Testis (tissue), 2 donors: ENCODE results near the gene TBCD.

Experiments
- POLR2A ChIP-seq: fragments of 450-650 bp; IDR thresholded peaks from one replicate; pipeline ENCODE4 v1.6.1; 2017; ENCODE audit warnings: antibody characterized with exemption, mild to moderate bottlenecking, moderate library complexity
- TF ChIP-seq, protein P1 (sequence below), 3 experiments: fragments of 450-650 bp in 2 of 3; fragments of 200-600 bp in 1 of 3; sonication (generic) in 1 of 3; IDR thresholded peaks; one replicate each; pipeline ENCODE4 v1.5.1; 2016 to 2019; ENCODE audit warnings: antibody characterized with exemption in 3 of 3, mild to moderate bottlenecking in 2 of 3, moderate library complexity in 1 of 3

DNA sequence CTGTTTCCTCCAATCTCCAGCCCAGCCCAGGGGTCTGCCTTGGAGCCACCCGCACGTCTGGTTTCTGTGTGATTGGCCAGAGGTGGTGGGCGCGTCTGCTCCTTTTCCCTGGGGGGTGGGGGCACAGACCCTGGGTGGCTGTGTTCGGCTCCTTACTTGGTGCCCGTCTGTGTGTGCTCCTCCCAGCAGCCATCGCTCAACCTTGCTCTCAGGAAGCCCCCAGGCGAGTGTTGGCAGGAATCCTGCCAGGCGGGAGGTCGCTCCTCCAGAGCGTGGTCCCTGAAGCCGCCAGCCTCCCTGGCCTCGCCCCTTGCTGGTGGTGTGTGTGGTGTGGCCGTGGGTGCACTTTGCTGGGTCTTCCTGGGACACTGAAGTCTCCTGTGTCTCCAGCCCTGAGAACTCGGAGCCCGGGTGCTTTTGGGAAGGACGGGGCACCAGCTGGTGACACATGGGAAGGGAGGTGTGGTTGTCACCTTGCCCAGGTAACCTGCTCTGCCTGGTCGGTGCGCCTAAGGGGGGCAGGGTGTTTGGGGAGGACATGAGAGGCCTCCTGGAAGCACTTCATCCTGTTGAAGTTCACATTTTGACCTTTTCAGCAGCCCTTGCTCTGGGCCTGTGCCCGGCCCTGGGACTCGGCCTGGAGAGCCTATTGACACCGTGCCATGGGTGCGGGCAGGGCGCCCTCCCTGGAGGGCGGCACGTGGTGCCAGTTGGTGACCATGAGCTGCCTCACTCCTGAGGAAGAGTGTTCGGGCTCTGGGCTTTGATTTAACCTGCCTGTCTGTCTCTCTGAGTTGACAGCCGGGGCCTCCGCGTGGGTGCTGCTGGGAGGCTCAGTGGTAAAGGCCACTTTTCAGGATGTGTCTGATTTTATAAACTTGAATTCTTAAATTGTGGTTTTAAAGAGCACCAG, 137.0 kb downstream of the TBCD start:
- TF ChIP-seq, protein P1, sequence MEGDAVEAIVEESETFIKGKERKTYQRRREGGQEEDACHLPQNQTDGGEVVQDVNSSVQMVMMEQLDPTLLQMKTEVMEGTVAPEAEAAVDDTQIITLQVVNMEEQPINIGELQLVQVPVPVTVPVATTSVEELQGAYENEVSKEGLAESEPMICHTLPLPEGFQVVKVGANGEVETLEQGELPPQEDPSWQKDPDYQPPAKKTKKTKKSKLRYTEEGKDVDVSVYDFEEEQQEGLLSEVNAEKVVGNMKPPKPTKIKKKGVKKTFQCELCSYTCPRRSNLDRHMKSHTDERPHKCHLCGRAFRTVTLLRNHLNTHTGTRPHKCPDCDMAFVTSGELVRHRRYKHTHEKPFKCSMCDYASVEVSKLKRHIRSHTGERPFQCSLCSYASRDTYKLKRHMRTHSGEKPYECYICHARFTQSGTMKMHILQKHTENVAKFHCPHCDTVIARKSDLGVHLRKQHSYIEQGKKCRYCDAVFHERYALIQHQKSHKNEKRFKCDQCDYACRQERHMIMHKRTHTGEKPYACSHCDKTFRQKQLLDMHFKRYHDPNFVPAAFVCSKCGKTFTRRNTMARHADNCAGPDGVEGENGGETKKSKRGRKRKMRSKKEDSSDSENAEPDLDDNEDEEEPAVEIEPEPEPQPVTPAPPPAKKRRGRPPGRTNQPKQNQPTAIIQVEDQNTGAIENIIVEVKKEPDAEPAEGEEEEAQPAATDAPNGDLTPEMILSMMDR (IDR thresholded peaks at IDR 0.05), result no peak
- TF ChIP-seq POLR2A, result no peak
